A673 (cell line): ENCODE data around the gene RAB3B. TPM values are rescaled to one million over a fixed set of nuclear protein-coding genes. Genes with fewer than 3 reads are reported as not detected.

Experiments
- BruUV-seq: library from RNA; stranded (reverse); fragments of 400-500 nt; replicated peaks from 2 replicates; lab custom pipeline; 2021; lab: Mats Ljungman, UMichigan
- CTCF ChIA-PET: fragments of 300-600 bp; sonication (Branson Sonifier 250); formaldehyde crosslinking; loops from one replicate; lab custom pipeline; 2022; ENCODE audit warnings: antibody characterized with exemption; lab: Charles Lee
- POLR2A ChIA-PET: fragments of 300-600 bp; sonication (Branson Sonifier 250); formaldehyde crosslinking; loops from one replicate; lab custom pipeline; 2022; ENCODE audit warnings: antibody characterized with exemption; ENCODE audit not compliant: low non-redundant PET; lab: Charles Lee
- DNase-seq: peaks from one replicate; pipeline ENCODE4 v3.0.0-alpha.2; 2015; ENCODE audit warnings: low spot score
- H3K27ac ChIP-seq: fragments of 200-600 bp; sonication (generic); 2 replicates; pipeline ENCODE4 v1.5.1; 2016; ENCODE audit warnings: mixed run types, low read depth, mild to moderate bottlenecking, mixed read lengths, antibody characterized with exemption, low read length; ENCODE audit not compliant: poor library complexity, severe bottlenecking
- H3K27me3 ChIP-seq: fragments of 200-600 bp; sonication (generic); replicated peaks from 2 replicates; pipeline ENCODE4 v1.6.1; 2017; ENCODE audit warnings: mixed run types, low read depth, mild to moderate bottlenecking, mixed read lengths, antibody characterized with exemption, low read length; ENCODE audit not compliant: insufficient read depth, poor library complexity
- H3K36me3 ChIP-seq: fragments of 200-600 bp; sonication (generic); 2 replicates; pipeline ENCODE4 v1.6.1; 2016; ENCODE audit warnings: mixed run types, mild to moderate bottlenecking, mixed read lengths, antibody characterized with exemption, low read length; ENCODE audit not compliant: insufficient read depth, poor library complexity, severe bottlenecking
- H3K4me1 ChIP-seq: fragments of 200-600 bp; sonication (generic); 2 replicates; pipeline ENCODE4 v1.6.1; 2017; ENCODE audit warnings: mixed run types, mild to moderate bottlenecking, mixed read lengths, antibody characterized with exemption, low read length; ENCODE audit not compliant: insufficient read depth, poor library complexity, severe bottlenecking
- H3K4me3 ChIP-seq: fragments of 200-600 bp; sonication (generic); 2 replicates; pipeline ENCODE4 v1.5.1; 2016; ENCODE audit warnings: low read depth, mixed run types, mild to moderate bottlenecking, mixed read lengths, low read length; ENCODE audit not compliant: poor library complexity, severe bottlenecking
- H3K9me3 ChIP-seq: fragments of 200-600 bp; sonication (generic); 2 replicates; pipeline ENCODE4 v1.6.1; 2016; ENCODE audit warnings: mixed run types, low read depth, mild to moderate bottlenecking, mixed read lengths, antibody characterized with exemption, low read length; ENCODE audit not compliant: poor library complexity, severe bottlenecking
- EZH2 ChIP-seq: fragments of 200-600 bp; sonication (generic); IDR thresholded peaks from 2 replicates; pipeline ENCODE4 v1.6.1; 2017; ENCODE audit warnings: borderline replicate concordance, low read depth, mild to moderate bottlenecking, mixed read lengths, antibody characterized with exemption, low read length; ENCODE audit not compliant: poor library complexity, severe bottlenecking
- intact Hi-C: fragments of 100-400 bp; cut with micrococcal nuclease; formaldehyde crosslinking; loops from one replicate; pipeline ENCODE4 v1.10.0; 2022; ENCODE audit not compliant: unreplicated experiment
- total RNA-seq: library from RNA; stranded (reverse); gene quantifications from 2 replicates; pipeline ENCODE4 v1.2.3, GENCODE V29; 2021
- TF ChIP-seq, protein P1 (sequence below): fragments of 300-800, 200-600 bp; sonication (generic); conservative IDR thresholded peaks from 2 replicates; pipeline ENCODE4 v1.5.1; 2017; ENCODE audit warnings: low read depth, mild to moderate bottlenecking, antibody characterized with exemption, low read length, moderate library complexity, mixed read lengths

The RAB3B gene
- total RNA-seq, 1 experiment from 2014 or later = 25.5 TPM

DNA sequence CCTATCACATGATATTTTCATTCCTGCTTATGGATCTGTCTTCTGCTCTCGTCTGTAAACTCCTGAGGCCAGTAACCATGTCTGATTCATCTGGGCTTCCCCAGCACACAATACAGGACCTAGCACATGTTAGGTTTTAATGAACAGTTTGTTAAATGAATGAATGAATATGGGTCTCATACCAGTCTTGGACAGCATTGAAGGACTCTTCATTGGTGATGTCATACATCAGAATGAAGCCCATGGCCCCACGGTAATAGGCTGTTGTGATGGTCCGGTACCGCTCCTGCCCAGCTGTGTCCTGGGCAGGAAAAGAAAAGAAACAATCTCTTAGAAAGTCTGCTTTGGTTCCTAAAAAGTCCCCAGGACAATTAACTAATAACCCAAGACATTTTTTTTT is 53.4 kb downstream of the RAB3B start:
- ChIA-PET CTCF (no interaction called here), POLR2A (interaction anchor here (0.7 kb wide), 1 partner anchor 13 kb away, joined by 4 read pairs; no protein-coding TSS in a partner anchor)
- H3K27me3 ChIP-seq = no peaks in the 10 kb centered on the region
- H3K9me3 ChIP-seq = peaks cover 7% of the 10 kb centered on the region
- no peak for DNase-seq
- H3K4me3 ChIP-seq = no peak overlapping the region
- no peaks in the 10 kb centered on the region for H3K36me3 ChIP-seq
- no TSS peak for BruUV-seq
- H3K27ac ChIP-seq = no peak overlapping the region
- intact Hi-C loops = no loop called here
- TF ChIP-seq EZH2 = no peak
- TF ChIP-seq, protein P1, sequence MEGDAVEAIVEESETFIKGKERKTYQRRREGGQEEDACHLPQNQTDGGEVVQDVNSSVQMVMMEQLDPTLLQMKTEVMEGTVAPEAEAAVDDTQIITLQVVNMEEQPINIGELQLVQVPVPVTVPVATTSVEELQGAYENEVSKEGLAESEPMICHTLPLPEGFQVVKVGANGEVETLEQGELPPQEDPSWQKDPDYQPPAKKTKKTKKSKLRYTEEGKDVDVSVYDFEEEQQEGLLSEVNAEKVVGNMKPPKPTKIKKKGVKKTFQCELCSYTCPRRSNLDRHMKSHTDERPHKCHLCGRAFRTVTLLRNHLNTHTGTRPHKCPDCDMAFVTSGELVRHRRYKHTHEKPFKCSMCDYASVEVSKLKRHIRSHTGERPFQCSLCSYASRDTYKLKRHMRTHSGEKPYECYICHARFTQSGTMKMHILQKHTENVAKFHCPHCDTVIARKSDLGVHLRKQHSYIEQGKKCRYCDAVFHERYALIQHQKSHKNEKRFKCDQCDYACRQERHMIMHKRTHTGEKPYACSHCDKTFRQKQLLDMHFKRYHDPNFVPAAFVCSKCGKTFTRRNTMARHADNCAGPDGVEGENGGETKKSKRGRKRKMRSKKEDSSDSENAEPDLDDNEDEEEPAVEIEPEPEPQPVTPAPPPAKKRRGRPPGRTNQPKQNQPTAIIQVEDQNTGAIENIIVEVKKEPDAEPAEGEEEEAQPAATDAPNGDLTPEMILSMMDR = no peak
- H3K4me1 ChIP-seq = peaks cover 2% of the 10 kb centered on the region

DNA sequence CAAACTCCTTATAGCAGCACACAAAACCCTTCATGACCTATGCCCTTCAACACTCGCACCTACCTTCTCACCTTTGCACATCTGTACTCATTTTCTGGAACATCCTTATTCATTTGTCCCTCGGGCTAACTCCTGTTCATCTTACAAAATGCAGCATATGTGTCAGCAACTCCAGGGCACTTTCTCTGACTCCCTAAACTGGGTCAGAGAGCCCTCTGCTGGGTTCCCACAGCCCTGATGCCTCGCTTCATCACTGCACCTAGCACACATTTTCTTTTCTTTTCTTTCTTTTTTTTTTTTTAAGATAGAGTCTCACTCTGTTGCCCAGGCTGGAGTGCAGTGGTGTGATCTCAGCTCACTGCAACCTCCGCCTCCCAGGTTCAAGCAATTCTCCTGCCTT is 54.0 kb downstream of the RAB3B start:
- H3K4me1 ChIP-seq = peaks cover 8% of the 10 kb centered on the region
- intact Hi-C loops = no loop called here
- no peak for DNase-seq
- H3K36me3 ChIP-seq = no peaks in the 10 kb centered on the region
- ChIA-PET POLR2A (interaction anchor here (0.7 kb wide), 1 partner anchor 12 kb away, joined by 4 read pairs; no protein-coding TSS in a partner anchor), CTCF (no interaction called here)
- no peak overlapping the region for H3K4me3 ChIP-seq
- H3K27me3 ChIP-seq = no peaks in the 10 kb centered on the region
- H3K9me3 ChIP-seq = peaks cover 7% of the 10 kb centered on the region
- BruUV-seq = no TSS peak
- H3K27ac ChIP-seq = no peak overlapping the region
- no peak for TF ChIP-seq EZH2
- TF ChIP-seq, protein P1 = peak; percentile 30; the same call in 1 of the 2 replicates

DNA sequence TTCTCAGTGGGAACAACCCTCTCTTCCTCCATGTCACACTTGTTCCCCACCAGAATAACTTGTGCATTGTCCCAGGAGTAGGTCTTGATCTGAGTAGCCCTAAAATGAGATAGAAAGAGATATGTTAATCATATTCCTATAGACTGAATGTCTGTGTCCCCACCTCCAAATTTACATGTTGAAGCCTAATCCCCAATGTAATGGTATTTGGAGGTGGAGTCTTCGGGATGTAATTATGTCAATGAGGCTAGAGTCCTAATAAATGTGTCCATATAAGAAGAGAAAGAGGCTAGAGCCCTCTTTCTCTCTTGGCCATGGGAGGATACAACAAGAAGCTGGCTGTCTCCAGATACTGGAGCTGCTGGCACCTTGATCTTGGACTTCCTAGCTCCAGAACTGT is 57.2 kb downstream of the RAB3B start:
- Histone ChIP-seq H3K36me3 (no peaks in the 10 kb centered on the region), H3K9me3 (no peaks in the 10 kb centered on the region), H3K27me3 (no peaks in the 10 kb centered on the region), H3K4me1 (peaks cover 16% of the 10 kb centered on the region), H3K4me3 (no peak overlapping the region), H3K27ac (no peak overlapping the region)
- CTCF ChIA-PET = no interaction called here
- POLR2A ChIA-PET = no interaction called here
- DNase-seq = no peak
- intact Hi-C loops = no loop called here
- BruUV-seq = no TSS peak
- TF ChIP-seq, protein P1 = no peak
- no peak for TF ChIP-seq EZH2
